ENCODE results near the gene SORL1.

- TF ChIP-seq ZNF839 (CRISPR knock-in tag; IDR thresholded peaks at IDR 0.05; ENCODE audit: borderline replicate concordance) (no peak), BHLHE40 (IDR thresholded peaks at IDR 0.05; ENCODE audit: low read length) (no peak), SAFB2 (CRISPR knock-in tag; IDR thresholded peaks at IDR 0.05; ENCODE audit: borderline replicate concordance, low read depth) (no peak), KDM5A (IDR thresholded peaks at IDR 0.05; ENCODE audit: borderline replicate concordance, low read length) (no peak), DR1 (CRISPR knock-in tag; IDR thresholded peaks at IDR 0.05) (no peak), DNMT3B (CRISPR knock-in tag; conservative IDR thresholded peaks at IDR 0.05) (no peak), ZBTB33 (CRISPR knock-in tag; IDR thresholded peaks at IDR 0.05) (no peak), ZNF687 (CRISPR knock-in tag; IDR thresholded peaks at IDR 0.05) (no peak), ZHX1 (CRISPR knock-in tag; IDR thresholded peaks at IDR 0.05; ENCODE audit: low read depth) (no peak), KLF16 (CRISPR knock-in tag; IDR thresholded peaks at IDR 0.05) (no peak), CREM (IDR thresholded peaks at IDR 0.05) (no peak), CREM (CRISPR knock-in tag; IDR thresholded peaks at IDR 0.05) (no peak)
Measured at GRCh38 chr11:121525376-121525775, 73.3 kb downstream of the SORL1 start.

Measured in HepG2 (cell line).